NT2/D1 (cell line): ENCODE measurements around the gene CCDC154.

Source experiments
- YY1 ChIP-seq: IDR thresholded peaks from 2 replicates; pipeline ENCODE4 v1.6.1; 2011; ENCODE audit not compliant: insufficient read length, insufficient read depth
- ZNF274 ChIP-seq: IDR thresholded peaks from 2 replicates; pipeline ENCODE4 v1.6.1; 2011; ENCODE audit warnings: mild to moderate bottlenecking, low read depth, low read length

GRCh38 chr16:1469693-1470201 lies 25.4 kb upstream of the CCDC154 start:
- TF ChIP-seq YY1 (no peak), ZNF274 (no peak)
